ENCODE measurements around the gene GATA3. TPM values are rescaled to one million over a fixed set of nuclear protein-coding genes. Genes with fewer than 3 reads are reported as not detected.

GATA3 gene
- polyA plus RNA-seq, 1 donor from 2014 or later: not detected

- H3K27ac ChIP-seq (ENCODE audit: low read length): no peak overlapping the region
- TF ChIP-seq REST (IDR thresholded peaks at IDR 0.05; ENCODE audit: borderline replicate concordance): no peak
- no peak for TF ChIP-seq EP300 (conservative IDR thresholded peaks at IDR 0.05; ENCODE audit: poor library complexity, severe bottlenecking)
- no peak for TF ChIP-seq SMC3 (conservative IDR thresholded peaks at IDR 0.05; ENCODE audit: poor library complexity)
- no peak for TF ChIP-seq TAF1 (IDR thresholded peaks at IDR 0.05; ENCODE audit: low read depth)
- TF ChIP-seq CTCF (IDR thresholded peaks at IDR 0.05; ENCODE audit: poor library complexity, severe bottlenecking): no peak
- no peak for TF ChIP-seq RAD21 (conservative IDR thresholded peaks at IDR 0.05)
- no peak for TF ChIP-seq EZH2 (IDR thresholded peaks at IDR 0.05; ENCODE audit: borderline replicate concordance, insufficient read depth, low read length, poor library complexity, severe bottlenecking)
- no peak for TF ChIP-seq POLR2AphosphoS5 (IDR thresholded peaks at IDR 0.05)
- H3K9me3 ChIP-seq (ENCODE audit: low read length): no peaks in the 10 kb centered on the region
- no peak overlapping the region for H3K4me2 ChIP-seq (ENCODE audit: low read length)
- no peak overlapping the region for H2AFZ ChIP-seq (ENCODE audit: low read depth, low read length)
- no peak overlapping the region for H3K9ac ChIP-seq (ENCODE audit: low read length)
- no peaks in the 10 kb centered on the region for H3F3A ChIP-seq (ENCODE audit: insufficient read depth, low read length, poor library complexity, severe bottlenecking)
- no peaks in the 10 kb centered on the region for H3K36me3 ChIP-seq (ENCODE audit: insufficient read depth, low read length)
- peaks cover 100% of the 10 kb centered on the region for H3K27me3 ChIP-seq (ENCODE audit: insufficient read depth, low read depth, low read length)
- peak overlapping the region; percentile 57 for H3K4me3 ChIP-seq (ENCODE audit: low read length)
- H3K79me2 ChIP-seq (replicated peaks; ENCODE audit: insufficient read depth, low read length): no peaks in the 10 kb centered on the region
- no peaks in the 10 kb centered on the region for H4K20me1 ChIP-seq (ENCODE audit: insufficient read depth)
- H3K9me2 ChIP-seq (ENCODE audit: insufficient read depth, low read length): no peaks in the 10 kb centered on the region
These were observed 9.4 kb upstream of the GATA3 start for GRCh38 chr10:8044908-8045725.

- Histone ChIP-seq H3K27ac (ENCODE audit: low read length) (no peak overlapping the region), H3K4me2 (ENCODE audit: low read length) (no peak overlapping the region), H2AFZ (ENCODE audit: low read depth, low read length) (no peak overlapping the region), H3K27me3 (ENCODE audit: insufficient read depth, low read depth, low read length) (peaks cover 100% of the 10 kb centered on the region), H4K20me1 (ENCODE audit: insufficient read depth) (no peaks in the 10 kb centered on the region), H3K4me3 (ENCODE audit: low read length) (no peak overlapping the region), H3F3A (ENCODE audit: insufficient read depth, low read length, poor library complexity, severe bottlenecking) (no peaks in the 10 kb centered on the region), H3K9ac (ENCODE audit: low read length) (no peak overlapping the region), H3K36me3 (ENCODE audit: insufficient read depth, low read length) (no peaks in the 10 kb centered on the region), H3K79me2 (replicated peaks; ENCODE audit: insufficient read depth, low read length) (no peaks in the 10 kb centered on the region), H3K9me2 (ENCODE audit: insufficient read depth, low read length) (no peaks in the 10 kb centered on the region), H3K9me3 (ENCODE audit: low read length) (no peaks in the 10 kb centered on the region)
- TF ChIP-seq POLR2AphosphoS5 (IDR thresholded peaks at IDR 0.05) (no peak), CTCF (IDR thresholded peaks at IDR 0.05; ENCODE audit: poor library complexity, severe bottlenecking) (no peak), MXI1 (conservative IDR thresholded peaks at IDR 0.05; ENCODE audit: poor library complexity, severe bottlenecking) (no peak), EZH2 (IDR thresholded peaks at IDR 0.05; ENCODE audit: borderline replicate concordance, insufficient read depth, low read length, poor library complexity, severe bottlenecking) (peak; percentile 72)
These were observed 8.6 kb upstream of the GATA3 start for GRCh38 chr10:8045726-8046494.

Data from neural cell (in vitro differentiated cells).